ENCODE results near the gene SLC17A3. TPM values are rescaled to one million over a fixed set of nuclear protein-coding genes. Genes with fewer than 3 reads are reported as not detected.

SLC17A3 gene
- total RNA-seq, 1 experiment from 2014 or later: not detected

GRCh38 chr6:25832307-25832662, 41.8 kb downstream of the SLC17A3 start:
- Histone ChIP-seq H2AFZ (ENCODE audit: low read depth, low read length, poor library complexity, severe bottlenecking) (no peak overlapping the region), H3K9me3 (ENCODE audit: control insufficient read depth in 1 of 2, insufficient read depth in 1 of 2, low read depth in 1 of 2, low read length in 2 of 2) (no peaks in the 10 kb centered on the region), H3K27me3 (ENCODE audit: insufficient read depth, low read length) (no peaks in the 10 kb centered on the region), H3K4me1 (ENCODE audit: control insufficient read depth in 1 of 2, insufficient read depth in 2 of 2, low read length in 2 of 2) (no peaks in the 10 kb centered on the region), H3K79me2 (ENCODE audit: insufficient read depth, low read length) (no peaks in the 10 kb centered on the region), H3K9ac (ENCODE audit: low read length) (no peak overlapping the region), H3K27ac (ENCODE audit: low read depth, low read length) (no peak overlapping the region), H3K4me3 (replicated peaks in 1 of 2; ENCODE audit: low read depth in 1 of 2, low read length in 2 of 2) (no peak overlapping the region), H4K20me1 (ENCODE audit: insufficient read depth) (no peaks in the 10 kb centered on the region), H3K36me3 (ENCODE audit: control insufficient read depth in 1 of 2, insufficient read depth in 2 of 2, low read length in 2 of 2) (no peaks in the 10 kb centered on the region), H3K9me2 (ENCODE audit: insufficient read depth) (no peaks in the 10 kb centered on the region), H3K4me2 (ENCODE audit: low read length) (no peak overlapping the region)
- ATAC-seq: no peak
- BruUV-seq (replicated peaks): no TSS peak
- no peak for DNase-seq (ENCODE audit: low read depth, low spot score)
- RAD21 ChIA-PET (ENCODE audit: low non-redundant PET in 1 of 2, low total read pairs in 2 of 2, uncharacterized antibody in 2 of 2, unreplicated experiment in 2 of 2): no interaction called here
- CTCF ChIA-PET: no interaction called here
- POLR2A ChIA-PET: no interaction called here
- intact Hi-C loops (cut with micrococcal nuclease): no loop called here
- no peak for TF ChIP-seq SP1 (IDR thresholded peaks at IDR 0.05; ENCODE audit: low read depth)
- TF ChIP-seq ZNF274 (IDR thresholded peaks at IDR 0.05; ENCODE audit: low read depth, low read length): no peak
- TF ChIP-seq JUND (IDR thresholded peaks at IDR 0.05): no peak
- TF ChIP-seq CEBPB (IDR thresholded peaks at IDR 0.05; ENCODE audit: low read depth): no peak
- no peak for TF ChIP-seq CBX3 (IDR thresholded peaks at IDR 0.05; ENCODE audit: low read depth)
- no peak for TF ChIP-seq EZH2phosphoT487 (IDR thresholded peaks at IDR 0.05; ENCODE audit: borderline replicate concordance)
- TF ChIP-seq, protein P1, sequence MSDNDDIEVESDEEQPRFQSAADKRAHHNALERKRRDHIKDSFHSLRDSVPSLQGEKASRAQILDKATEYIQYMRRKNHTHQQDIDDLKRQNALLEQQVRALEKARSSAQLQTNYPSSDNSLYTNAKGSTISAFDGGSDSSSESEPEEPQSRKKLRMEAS (IDR thresholded peaks at IDR 0.05): no peak
- no peak for TF ChIP-seq POLR2AphosphoS5 (IDR thresholded peaks at IDR 0.05; ENCODE audit: low read depth, low read length)
- no peak for TF ChIP-seq CTCF (IDR thresholded peaks at IDR 0.05 in 2 of 3, conservative IDR thresholded peaks at IDR 0.05 in 1 of 3; ENCODE audit: borderline replicate concordance in 1 of 3, insufficient read depth in 1 of 3, low read depth in 2 of 3, low read length in 2 of 3)
- no peak for TF ChIP-seq SIN3A (IDR thresholded peaks at IDR 0.05; ENCODE audit: low read depth)
- no peak for TF ChIP-seq FOSL1 (IDR thresholded peaks at IDR 0.05; ENCODE audit: low read depth)
- TF ChIP-seq EGR1 (IDR thresholded peaks at IDR 0.05; ENCODE audit: low read depth): no peak
- TF ChIP-seq, protein P2, sequence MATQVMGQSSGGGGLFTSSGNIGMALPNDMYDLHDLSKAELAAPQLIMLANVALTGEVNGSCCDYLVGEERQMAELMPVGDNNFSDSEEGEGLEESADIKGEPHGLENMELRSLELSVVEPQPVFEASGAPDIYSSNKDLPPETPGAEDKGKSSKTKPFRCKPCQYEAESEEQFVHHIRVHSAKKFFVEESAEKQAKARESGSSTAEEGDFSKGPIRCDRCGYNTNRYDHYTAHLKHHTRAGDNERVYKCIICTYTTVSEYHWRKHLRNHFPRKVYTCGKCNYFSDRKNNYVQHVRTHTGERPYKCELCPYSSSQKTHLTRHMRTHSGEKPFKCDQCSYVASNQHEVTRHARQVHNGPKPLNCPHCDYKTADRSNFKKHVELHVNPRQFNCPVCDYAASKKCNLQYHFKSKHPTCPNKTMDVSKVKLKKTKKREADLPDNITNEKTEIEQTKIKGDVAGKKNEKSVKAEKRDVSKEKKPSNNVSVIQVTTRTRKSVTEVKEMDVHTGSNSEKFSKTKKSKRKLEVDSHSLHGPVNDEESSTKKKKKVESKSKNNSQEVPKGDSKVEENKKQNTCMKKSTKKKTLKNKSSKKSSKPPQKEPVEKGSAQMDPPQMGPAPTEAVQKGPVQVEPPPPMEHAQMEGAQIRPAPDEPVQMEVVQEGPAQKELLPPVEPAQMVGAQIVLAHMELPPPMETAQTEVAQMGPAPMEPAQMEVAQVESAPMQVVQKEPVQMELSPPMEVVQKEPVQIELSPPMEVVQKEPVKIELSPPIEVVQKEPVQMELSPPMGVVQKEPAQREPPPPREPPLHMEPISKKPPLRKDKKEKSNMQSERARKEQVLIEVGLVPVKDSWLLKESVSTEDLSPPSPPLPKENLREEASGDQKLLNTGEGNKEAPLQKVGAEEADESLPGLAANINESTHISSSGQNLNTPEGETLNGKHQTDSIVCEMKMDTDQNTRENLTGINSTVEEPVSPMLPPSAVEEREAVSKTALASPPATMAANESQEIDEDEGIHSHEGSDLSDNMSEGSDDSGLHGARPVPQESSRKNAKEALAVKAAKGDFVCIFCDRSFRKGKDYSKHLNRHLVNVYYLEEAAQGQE (IDR thresholded peaks at IDR 0.05; ENCODE audit: low read depth): no peak
- TF ChIP-seq SRF (IDR thresholded peaks at IDR 0.05; ENCODE audit: low read depth): no peak
- TF ChIP-seq POLR2A (IDR thresholded peaks at IDR 0.05; ENCODE audit: borderline replicate concordance, extremely low read depth, insufficient read depth, insufficient read length): no peak
- TF ChIP-seq ZFX (IDR thresholded peaks at IDR 0.05): no peak
- no peak for TF ChIP-seq ZBTB33 (IDR thresholded peaks at IDR 0.05; ENCODE audit: extremely low read depth, insufficient replicate concordance, low read length)
- TF ChIP-seq EZH2 (IDR thresholded peaks at IDR 0.05): no peak
- no peak for TF ChIP-seq YY1 (IDR thresholded peaks at IDR 0.05; ENCODE audit: extremely low read depth, insufficient replicate concordance, low read depth, low read length)
- no peak for TF ChIP-seq ELF1 (IDR thresholded peaks at IDR 0.05; ENCODE audit: borderline replicate concordance, low read depth)
